ENCODE results near the gene SASH3. TPM values are rescaled to one million over a fixed set of nuclear protein-coding genes. Genes with fewer than 3 reads are reported as not detected.

SASH3 gene
- total and polyA plus RNA-seq, 12 donors = 1.1 to 27.8 (median 13.4) TPM

GRCh38 chrX:129798456-129798855 is 18.7 kb downstream of the SASH3 start:
- no peak for DNase-seq
- H3K27me3 ChIP-seq = no peaks in the 10 kb centered on the region
- WGBS, 4 donors = 85 to 98% (median 90%) methylated on average over 2 to 3 of the region's 3 CpGs
- H3K27ac ChIP-seq = no peak overlapping the region
- no peaks in the 10 kb centered on the region for H3K36me3 ChIP-seq (replicated peaks in 1 of 2)
- no peaks in the 10 kb centered on the region for H3K9me3 ChIP-seq (replicated peaks in 1 of 3)
- intact Hi-C loops (cut with DNase I) = no loop called here
- no peak overlapping the region for H3K4me3 ChIP-seq
- H3K4me1 ChIP-seq (replicated peaks in 1 of 2) = no peaks in the 10 kb centered on the region
- TF ChIP-seq CTCF (IDR thresholded peaks at IDR 0.05) (no peak), POLR2A (IDR thresholded peaks at IDR 0.05) (no peak)

GRCh38 chrX:129798888-129799287 is 19.1 kb downstream of the SASH3 start:
- intact Hi-C loops (cut with DNase I) = no loop called here
- Histone ChIP-seq H3K36me3 (replicated peaks in 1 of 2) (no peaks in the 10 kb centered on the region), H3K27me3 (no peaks in the 10 kb centered on the region), H3K9me3 (replicated peaks in 1 of 3) (no peaks in the 10 kb centered on the region), H3K4me3 (no peak overlapping the region), H3K27ac (no peak overlapping the region), H3K4me1 (replicated peaks in 1 of 2) (no peaks in the 10 kb centered on the region)
- WGBS, 4 donors = 68 to 82% (median 78%) methylated on average over 5 of the region's 5 CpGs
- no peak for DNase-seq
- TF ChIP-seq CTCF (IDR thresholded peaks at IDR 0.05) (no peak), POLR2A (IDR thresholded peaks at IDR 0.05) (no peak)

- no peak for TF ChIP-seq CTCF (IDR thresholded peaks at IDR 0.05)
- TF ChIP-seq POLR2A (IDR thresholded peaks at IDR 0.05) = no peak
- Histone ChIP-seq H3K9me3 (replicated peaks in 1 of 3) (no peaks in the 10 kb centered on the region), H3K4me1 (replicated peaks in 1 of 2) (no peaks in the 10 kb centered on the region), H3K27me3 (no peaks in the 10 kb centered on the region), H3K4me3 (no peak overlapping the region), H3K36me3 (replicated peaks in 1 of 2) (no peaks in the 10 kb centered on the region), H3K27ac (no peak overlapping the region)
- DNase-seq = no peak
- intact Hi-C loops (cut with DNase I) = no loop called here
- 66 to 83% (median 78%) methylated on average over 4 of the region's 4 CpGs for WGBS, 4 donors
Observed at GRCh38 chrX:129800186-129800585, 20.4 kb downstream of the SASH3 start.

- intact Hi-C loops (cut with DNase I) = no loop called here
- H3K9me3 ChIP-seq (replicated peaks in 1 of 3) = no peaks in the 10 kb centered on the region
- no peak overlapping the region for H3K27ac ChIP-seq
- no peak for TF ChIP-seq CTCF (IDR thresholded peaks at IDR 0.05)
- TF ChIP-seq POLR2A (IDR thresholded peaks at IDR 0.05) = no peak
- H3K4me1 ChIP-seq (replicated peaks in 1 of 2) = no peaks in the 10 kb centered on the region
- H3K4me3 ChIP-seq = no peak overlapping the region
- no peaks in the 10 kb centered on the region for H3K36me3 ChIP-seq (replicated peaks in 1 of 2)
- DNase-seq = no peak
- H3K27me3 ChIP-seq = no peaks in the 10 kb centered on the region
- 26 to 61% (median 37%) methylated on average over 1 of the region's 1 CpG for WGBS, 4 donors
Observed at GRCh38 chrX:129802863-129803262, 23.1 kb downstream of the SASH3 start.
